ENCODE data around the gene FOXP1.

FOXP1 gene

DNA sequence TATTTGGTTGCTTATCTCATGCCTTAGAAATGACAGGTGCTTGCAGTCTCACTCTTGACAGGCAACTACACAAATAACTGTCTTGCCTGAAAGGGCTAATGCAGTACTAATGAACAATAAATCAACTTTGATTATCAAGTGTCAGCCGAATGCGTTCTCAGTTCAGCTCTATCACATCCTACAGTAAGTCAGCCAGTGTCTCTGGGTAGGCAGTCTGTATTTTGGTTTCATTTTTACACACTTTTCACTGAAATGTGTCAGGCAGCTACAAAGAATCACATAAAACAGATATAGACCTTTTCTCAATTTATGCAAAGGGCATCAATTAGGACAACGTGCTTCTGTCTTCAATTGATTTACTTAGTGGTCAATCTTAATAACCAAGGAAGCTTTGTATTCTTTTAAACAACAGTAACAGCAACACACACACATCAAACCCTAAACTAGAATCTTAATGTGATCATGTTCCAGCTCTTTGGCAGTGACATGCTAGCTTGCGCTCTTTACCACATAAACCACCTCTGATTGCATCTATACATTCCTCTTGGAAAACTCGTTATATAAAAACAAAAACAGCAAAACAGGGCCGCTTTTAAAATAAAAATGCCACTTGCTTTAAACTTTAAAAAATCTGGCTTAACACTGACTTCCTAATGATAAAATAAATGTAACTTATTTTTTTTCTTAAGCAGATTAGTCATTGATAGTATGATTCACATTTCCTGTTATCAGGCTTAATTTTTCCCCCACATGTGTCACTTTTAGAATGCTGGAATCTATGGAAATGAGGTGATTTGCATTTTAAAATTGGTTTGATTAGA, 520.4 kb downstream of the FOXP1 start:
- DNase-seq, result peak; percentile 31

DNA sequence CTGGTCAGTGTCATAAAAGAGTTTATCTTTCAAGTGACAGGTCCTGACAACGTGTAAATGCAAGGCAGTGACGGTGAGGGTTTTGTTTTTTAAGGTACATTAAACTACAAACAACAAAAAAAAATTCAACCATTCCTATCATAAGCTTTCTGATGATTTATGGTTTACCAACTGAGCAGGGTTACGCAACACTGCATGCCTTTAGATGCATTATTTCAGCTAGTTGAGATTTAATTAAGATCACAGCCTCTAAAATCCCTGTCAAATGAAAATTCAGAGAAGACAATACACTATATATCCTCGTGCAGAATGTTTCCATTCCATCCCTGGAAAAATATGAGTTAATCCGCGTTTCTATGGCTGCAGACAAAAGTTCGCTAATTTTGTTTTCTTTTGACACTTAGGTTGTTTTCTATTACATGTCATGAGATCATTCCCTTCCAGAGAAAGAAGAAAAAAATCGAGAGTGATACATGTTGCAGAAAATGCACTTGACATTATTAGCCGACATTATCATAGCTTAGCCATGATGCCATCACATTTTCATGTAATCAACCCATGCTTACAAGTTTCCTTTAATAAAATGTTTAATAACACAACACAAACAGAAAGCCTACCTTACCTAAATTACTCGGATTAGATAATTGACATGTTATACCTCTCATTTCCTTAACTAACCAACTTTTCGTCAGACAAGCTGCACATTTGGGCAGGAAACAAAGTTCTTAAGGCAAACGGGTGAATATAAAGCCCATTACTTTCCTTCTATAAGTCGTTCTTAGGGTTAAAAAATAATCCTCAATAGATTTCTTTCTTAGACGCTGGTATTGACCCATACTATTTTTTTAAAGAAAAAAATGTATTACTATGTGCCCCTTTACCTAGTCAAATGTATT, 521.2 kb downstream of the FOXP1 start:
- no peak for DNase-seq

DNA sequence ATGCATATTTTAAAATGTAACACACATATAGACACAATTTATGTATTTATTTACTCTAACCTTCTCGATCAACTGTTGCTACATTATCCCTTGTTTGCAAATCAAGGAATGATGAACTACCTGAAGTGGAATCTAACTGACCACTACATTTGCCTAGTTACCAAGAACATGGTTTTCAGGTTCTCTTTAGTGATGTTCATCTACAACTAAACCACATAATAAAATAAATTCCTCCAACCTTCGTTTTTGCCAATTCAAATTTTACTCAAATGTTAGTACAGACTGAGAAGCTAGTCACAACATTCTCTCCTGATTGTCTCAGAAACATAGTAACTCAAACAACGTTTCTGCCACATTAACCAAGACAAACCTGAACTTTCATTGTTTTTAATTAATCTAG, 521.9 kb downstream of the FOXP1 start:
- DNase-seq, result no peak

DNA sequence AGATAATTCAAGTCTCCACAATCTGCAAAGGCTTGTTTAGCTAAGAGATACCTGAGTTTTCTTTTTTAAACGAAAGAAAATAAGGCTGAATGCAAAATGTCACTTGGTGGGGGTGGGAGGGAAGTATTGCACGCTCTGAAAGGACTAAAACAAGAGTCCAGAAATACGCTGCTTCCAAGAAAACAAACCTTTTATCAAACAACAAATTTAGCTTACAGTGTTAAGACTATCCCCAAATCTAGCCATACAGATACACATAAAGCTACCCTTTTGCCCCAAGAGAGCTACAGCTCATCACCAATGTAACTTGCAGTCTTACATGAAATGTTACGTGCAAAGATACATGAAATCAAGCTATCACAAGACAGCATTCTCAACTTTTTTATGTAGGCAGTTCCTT, 522.5 kb downstream of the FOXP1 start:
- no peak for DNase-seq

DNA sequence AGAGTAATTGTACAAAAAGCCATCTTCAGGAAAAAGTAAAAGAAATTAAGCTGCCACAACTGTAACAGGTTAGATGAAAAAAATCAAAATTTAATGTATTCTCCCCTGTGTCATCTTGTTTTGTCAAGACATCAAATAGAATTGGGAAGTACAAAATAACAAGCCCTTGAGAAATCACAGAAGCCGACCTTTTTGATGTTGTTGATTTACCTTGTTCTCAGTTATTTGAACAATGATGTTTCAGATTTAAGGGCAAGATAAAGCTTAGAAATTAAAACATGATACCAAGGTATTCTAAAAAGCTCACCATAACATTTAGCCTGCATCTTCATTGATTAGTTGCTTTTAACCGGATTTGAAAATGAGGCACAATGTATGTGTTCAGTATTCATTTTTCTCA, 523.0 kb downstream of the FOXP1 start:
- DNase-seq, result no peak

DNA sequence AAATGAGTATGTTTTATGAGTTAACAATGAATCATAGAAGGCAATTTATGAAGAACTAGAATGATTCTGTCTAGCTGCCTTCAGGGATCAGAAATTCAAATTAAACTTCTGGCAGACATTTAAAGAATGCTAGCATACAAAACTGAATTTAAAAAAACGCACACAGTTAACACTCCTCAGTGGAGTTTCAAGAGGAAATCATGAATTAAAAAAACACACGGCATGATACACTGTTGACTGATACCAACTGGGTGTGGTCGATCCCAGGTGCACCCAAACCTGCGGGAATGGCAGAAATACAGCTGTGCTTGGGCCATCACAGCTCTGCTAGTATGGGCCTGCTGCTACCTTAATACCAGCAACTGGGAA, 526.0 kb downstream of the FOXP1 start:
- DNase-seq, result peak; percentile 5

DNA sequence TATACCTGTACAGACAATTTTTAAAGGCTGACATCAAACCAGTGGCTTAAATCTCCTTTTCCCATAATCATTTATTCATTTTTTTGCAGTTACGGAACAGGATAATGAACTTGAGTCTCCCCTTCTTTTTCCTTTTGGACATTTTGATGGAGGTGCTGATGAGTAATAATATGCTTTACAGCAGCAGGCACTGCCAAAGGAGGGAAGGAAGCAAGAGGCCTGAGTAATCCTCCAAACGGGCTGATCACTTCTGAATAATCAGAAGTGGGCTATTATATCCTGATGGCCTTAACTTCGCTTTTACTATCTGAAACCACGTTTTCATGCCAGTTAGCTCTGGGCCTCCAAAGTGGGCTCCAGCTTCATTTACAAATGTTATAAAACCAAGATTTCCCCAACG, 527.2 kb downstream of the FOXP1 start:
- DNase-seq, result no peak

DNA sequence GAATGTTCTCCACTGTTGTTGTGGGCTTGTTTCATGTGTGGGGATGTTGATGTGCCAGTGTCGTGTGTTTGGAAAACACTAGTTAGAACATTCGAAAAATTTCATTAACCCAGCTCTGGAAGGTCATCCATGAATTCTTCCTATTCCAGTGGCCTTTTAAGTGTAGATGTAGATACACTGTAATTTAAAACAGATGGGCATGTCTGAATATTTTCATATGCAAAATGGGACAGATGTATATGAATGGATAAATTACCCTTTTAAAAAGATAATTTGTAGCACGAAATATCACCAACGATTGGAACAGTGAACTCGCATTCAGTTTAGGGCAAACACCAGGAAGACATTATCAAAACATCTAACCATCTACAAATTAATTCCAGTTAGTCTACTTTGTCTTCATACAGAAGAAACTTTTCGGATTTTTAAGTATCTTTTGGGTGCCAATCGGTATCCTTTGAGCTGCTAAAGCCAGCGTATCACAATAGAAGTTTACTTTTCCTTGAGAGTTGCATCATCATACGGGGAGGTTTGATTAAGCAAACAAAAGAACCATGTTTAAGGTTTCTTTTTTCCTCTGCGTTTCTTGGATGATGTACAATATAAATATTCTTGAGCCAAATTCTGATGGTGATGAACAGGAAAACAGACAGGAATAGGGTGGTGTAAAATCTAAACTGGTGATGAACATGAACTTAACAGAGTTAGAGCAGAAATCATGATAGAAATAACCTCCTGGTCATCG, 528.1 kb downstream of the FOXP1 start:
- DNase-seq, result no peak

DNA sequence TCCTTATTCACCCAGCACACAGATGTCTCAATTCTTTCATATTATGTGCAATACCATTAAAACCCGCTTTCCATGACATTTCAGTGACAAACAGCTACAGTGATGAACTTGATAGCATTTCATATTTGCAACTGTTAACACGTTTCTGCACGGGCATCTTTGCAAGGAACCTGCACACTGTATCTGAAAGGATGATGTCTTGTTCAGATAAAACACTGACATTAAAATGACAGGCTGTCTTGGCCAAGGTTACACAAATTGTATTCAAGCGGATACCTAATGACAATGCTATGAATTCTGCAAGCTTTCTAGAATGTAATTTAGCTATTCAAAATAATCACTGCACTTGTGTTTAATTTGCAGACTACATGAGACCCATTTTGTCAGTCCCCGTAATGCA, 529.2 kb downstream of the FOXP1 start:
- DNase-seq, result no peak

DNA sequence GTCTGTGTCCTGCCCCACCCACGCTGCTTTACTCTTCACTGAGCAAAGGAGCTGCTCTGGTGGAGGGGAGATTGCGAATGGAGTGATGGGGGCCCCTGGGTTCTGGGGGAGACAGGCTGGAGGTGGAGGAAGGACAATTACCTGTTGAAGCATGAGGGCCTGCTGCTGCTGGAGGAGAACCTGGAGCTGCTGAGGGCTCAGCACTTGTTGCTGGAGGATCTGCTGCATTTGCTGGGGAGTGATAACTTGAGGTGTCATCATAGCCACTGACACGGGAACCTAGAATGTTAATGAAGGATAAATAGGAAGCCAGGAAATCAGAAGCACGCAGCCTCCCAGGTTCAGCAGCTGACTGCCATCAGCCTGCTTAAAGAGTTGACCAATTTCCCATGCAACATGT, 530.0 kb downstream of the FOXP1 start:
- DNase-seq, result no peak

DNA sequence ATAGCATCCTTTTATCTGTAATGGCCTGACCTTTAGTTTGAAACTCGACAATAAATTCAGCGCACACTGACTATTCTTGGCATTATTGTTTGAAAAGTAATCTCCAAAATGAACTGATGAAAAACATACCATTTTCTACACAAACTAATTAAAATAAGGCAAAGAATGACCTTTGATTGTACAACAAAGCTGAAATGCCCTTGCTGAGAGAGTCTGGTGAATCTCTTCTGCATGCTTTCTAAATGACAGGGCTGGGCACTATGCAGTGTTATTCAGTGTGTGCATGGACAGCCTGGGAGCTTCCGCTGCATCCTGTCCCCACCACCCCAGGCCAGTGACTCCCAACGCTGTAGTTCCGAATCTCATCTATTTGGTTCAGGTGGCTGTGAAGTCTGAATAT, 530.8 kb downstream of the FOXP1 start:
- no peak for DNase-seq

DNA sequence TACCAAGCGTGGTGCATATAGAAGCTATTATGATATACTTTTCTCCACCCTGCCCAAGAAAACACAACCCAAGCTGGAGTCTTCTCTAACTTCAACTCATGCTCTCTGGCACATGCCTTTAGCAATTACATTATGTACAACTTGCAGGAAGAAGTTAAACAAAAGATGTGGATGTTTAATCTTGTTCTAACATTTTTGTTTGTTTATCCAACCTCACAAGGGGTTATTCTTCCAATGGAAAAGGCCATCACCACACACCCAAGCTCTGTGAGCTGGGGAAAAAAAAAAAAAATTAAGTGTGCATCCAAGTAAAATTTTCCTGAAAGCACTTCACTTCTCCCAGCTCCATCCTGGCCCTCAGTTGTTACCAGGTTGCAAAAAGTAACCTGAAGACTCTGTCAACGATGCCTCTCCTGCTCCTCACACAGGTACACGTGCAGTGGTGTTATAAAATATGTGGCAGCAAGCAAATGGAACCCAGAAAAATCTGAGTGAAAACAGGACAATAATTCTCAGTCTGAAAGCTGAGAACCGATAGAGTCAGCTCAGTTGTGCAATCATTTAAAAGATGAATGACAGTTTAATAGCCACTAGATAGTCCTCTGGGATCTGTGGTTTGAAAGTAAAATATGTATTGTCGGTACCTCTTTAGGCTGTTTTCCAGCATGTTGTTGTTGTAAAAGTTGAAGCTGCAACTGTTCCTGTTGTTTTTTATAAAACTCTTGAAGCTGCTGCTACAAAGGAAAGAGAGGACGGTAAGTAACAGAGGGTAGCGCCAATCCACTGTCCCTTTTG, 531.4 kb downstream of the FOXP1 start:
- no peak for DNase-seq

DNA sequence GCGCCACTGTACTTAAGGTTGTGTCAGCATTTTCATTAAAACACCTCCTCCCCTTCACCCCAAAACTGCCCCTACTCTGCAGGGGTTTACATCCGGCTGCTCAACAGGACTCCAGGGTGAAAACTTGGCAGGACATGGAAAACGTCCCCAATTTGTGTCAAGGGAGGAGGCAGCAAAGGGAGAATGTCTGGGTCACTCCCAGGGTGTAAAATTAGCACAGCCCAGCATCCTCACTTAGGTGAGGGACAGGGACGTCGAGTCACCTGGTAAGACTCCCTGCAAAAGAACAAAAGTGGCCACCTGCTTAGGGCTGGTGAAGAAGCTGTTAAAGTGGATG, 532.3 kb downstream of the FOXP1 start:
- no peak for DNase-seq

DNA sequence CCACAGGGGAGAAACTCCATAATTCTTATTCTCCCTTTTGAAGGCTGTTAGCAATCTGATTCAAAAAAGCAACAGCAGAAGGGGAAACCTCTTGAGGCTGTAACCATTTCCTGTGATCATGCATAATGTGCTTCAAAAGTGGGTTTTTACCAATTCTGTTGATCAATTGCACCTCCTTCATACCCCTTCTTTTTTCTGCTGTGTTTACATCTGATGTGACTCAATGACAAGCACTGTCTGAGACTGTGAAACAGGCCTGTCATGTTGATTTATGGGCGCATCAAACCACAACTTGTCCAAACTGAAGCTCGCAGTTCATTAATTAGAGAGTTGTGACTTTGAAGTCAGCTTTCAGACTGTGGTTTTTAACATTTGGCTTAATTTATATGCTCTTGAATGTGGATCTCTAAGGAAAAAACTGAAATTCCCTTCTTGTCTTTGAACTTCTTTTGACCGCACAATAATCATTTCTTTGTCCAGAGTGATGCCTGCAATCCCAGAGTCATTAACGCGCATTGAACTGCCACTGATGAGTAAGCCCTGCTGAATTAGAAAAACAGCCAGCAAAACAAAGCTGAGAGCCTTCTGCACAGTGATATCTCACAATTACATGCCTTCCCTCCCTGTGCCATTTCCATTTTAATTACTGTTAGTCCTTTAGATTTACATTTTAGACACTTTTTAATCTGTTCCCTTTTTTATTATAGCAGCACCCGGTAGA, 532.8 kb downstream of the FOXP1 start:
- DNase-seq, result peak; percentile 24

DNA sequence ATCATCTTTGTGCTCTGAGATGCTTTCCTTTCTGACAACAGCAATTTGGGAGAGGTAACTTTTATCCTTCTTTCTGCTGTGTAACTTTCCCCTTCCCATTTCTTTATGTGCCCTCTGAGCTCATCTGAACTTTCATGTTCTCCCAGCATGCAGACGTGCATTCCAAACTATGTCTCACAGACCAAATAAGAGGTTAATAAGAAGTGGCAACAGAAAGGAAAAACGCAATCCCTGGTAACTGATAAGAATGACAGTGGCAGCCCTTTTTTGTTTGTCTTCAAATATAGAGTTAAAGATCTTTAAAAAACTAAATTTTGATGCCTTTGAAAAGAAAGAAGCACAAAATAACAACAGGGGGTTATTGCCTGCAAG, 533.4 kb downstream of the FOXP1 start:
- DNase-seq, result no peak

DNA sequence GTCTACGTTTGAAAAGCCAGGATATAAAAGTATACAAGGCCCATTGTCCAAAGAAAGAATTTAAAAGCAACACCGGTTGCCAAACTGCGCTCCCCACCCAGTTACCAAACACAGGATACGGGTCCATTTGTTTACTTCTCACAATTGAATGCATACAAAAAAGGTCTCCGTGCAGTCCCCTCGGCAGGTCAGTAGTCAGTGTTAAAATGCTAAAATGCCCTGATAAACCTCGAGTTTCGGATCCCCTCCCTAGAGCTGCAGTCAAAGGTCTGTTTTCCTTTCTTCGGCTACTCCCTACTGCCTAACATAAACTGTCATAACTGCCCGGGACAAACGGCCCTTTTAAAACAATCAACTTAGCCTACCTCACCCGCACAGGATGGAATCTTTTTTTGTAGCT, 534.6 kb downstream of the FOXP1 start:
- DNase-seq, result no peak

DNA sequence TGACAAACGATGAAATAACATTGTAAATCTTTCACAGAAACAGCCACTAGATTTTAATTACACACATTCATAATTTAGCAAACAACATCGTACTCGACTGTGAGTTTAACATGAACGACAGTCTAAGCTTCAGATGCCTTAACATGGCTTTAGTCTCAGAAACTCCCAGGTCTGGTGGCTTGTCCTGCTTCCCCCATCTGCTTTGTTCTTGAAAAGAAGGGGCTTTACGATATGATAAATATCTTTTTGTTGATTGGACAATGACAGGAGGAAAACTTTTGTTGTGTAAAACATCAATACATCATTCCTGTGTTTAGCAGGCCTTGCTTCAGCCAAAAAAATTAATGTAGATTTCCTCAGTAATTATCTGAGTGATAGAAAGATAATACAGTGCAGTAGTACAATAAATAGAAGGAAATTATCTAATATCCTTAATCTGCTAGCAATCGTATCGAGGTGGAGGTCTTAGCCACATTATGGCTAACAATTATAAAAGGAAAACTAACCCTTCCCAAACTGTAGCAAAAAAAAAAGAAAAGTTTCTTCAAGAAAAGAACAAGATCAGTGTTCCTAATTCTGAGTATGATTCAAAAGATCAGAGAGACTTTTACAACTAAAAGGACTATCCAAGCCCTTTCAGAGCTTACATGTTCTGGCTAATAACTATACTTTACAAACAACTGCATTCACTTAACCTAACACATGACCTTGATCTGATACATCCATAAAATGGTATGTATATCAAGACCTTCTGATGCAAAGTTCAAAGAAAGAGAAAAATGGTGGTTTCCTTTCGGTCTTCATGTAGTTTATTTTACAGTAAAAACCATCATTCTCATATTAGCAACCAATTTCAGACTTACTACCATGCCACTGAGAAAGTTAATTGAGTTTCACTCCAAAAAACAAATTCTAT, 535.7 kb downstream of the FOXP1 start:
- no peak for DNase-seq

DNA sequence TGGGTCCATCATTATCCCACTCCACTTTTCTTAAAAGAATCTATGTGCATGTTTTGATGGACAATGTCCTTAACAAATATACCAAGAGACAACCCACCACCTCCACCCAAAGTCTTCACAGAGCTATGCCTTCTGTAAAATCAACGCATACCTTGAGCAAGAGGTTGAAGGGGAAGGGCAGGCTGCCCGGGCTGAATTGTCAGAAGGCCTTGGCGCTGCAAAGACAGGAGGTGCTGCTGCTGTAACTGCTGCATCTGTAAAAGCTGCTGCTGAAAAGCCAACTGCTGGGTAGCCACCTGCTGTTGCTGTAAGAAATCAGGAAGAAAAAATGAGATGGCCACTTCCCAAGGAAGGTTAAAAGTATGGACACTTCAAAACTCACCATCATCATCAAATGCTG, 536.7 kb downstream of the FOXP1 start:
- no peak for DNase-seq

DNA sequence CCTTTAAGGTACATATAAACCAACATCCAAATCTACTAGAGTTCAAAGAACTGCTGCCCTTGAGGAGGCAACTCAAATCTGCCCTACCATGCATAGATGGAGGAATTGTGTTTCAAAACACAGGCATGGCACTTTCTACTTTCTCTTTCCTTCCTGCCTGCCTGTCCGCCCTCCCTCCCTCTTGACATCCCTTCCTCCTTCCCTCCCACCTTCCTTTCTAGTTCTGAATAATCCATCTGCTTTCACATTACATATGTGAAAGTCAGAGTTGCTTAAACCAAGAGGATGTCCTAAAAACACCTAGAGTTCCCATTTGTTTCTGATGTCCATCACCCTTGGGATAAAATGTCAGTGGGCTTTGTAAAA, 537.6 kb downstream of the FOXP1 start:
- DNase-seq, result no peak

DNA sequence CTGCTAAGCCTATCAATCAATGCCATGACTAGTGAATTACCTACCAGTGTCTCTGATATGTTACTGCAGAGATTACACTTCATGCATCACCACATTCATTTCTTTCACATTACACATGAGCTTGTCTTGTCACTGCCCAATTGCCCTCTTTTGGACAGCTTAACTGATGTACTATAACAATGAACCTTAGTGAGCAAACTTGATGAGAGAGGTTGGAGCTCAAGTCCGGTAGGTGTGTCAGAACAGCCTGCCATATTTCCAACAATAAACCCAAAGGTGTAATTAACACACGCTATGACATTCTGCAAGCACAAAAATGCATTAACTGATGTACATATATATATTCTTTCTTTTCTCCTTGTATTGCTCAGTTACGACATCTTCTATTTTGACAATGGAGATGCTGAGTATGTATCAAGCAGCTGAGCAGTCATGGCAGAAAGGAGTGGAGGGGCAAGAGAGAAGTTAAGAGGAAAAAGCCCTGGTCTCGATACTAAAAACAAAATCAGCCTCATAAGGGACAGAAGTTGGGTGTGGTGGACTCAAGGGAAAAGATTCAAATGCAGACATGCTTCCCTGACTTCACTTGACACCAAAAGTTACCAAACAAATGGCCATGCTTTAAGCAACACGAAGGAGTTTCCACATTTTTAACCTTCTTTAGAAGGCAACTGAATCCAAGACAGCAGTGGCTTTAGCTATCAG, 538.2 kb downstream of the FOXP1 start:
- DNase-seq, result no peak

DNA sequence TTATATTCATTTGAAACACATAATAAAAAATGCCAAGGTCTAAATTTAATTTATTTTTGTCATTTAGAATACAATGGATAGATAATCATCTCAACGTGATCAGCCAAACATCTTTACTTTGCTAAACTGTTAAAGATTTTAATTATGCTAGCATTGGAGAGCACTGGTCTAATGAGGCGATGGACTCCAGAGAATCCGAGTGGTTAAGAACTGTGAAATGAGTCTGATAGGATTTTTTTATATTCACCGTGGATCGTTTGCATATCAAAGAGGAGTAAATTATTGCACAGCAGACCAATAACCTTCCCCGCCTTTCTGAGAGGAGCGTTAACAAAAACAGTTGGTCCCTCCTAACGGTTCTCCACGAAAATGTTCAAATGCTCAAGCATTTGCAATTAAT, 540.8 kb downstream of the FOXP1 start:
- no peak for DNase-seq

All from NCI-H1105 treated with DMSO at 0.1 percent for 48 hours (cell line).